GM10266 (cell line): ENCODE measurements around the gene HEBP1.

Source experiments
- DNase-seq: peaks from one replicate; pipeline ENCODE4 v3.0.0; 2012; ENCODE audit errors: extremely low spot score
- TF ChIP-seq, protein P1 (sequence below): IDR thresholded peaks from 2 replicates; pipeline ENCODE4 v1.5.1; 2012; ENCODE audit warnings: mild to moderate bottlenecking, low read depth; ENCODE audit not compliant: control insufficient read depth, insufficient read depth; ENCODE audit errors: missing control alignments

HEBP1 gene

DNA sequence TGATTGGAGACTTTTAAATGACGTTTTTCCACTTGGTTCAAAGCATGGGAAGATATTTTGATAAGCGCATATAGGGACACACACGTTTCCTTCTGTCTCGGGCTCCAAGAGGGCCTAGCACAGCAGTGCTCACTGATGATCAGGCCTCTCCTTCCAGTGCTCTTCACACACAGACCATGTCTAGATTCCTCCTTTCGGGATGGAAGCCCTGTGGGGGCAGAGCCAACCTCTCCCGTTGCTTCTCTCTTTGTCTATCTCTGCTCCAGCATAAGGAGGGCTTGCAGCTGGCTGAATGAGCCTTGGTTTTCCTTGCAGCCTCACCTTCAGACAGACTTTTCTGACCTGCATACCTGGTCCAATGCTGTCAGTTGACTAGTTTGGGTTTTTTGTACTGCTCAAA, 70.4 kb downstream of the HEBP1 start:
- TF ChIP-seq, protein P1, sequence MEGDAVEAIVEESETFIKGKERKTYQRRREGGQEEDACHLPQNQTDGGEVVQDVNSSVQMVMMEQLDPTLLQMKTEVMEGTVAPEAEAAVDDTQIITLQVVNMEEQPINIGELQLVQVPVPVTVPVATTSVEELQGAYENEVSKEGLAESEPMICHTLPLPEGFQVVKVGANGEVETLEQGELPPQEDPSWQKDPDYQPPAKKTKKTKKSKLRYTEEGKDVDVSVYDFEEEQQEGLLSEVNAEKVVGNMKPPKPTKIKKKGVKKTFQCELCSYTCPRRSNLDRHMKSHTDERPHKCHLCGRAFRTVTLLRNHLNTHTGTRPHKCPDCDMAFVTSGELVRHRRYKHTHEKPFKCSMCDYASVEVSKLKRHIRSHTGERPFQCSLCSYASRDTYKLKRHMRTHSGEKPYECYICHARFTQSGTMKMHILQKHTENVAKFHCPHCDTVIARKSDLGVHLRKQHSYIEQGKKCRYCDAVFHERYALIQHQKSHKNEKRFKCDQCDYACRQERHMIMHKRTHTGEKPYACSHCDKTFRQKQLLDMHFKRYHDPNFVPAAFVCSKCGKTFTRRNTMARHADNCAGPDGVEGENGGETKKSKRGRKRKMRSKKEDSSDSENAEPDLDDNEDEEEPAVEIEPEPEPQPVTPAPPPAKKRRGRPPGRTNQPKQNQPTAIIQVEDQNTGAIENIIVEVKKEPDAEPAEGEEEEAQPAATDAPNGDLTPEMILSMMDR = no peak
- DNase-seq = no peak

- TF ChIP-seq, protein P1 = no peak
- DNase-seq = peak; percentile 76
Observed at GRCh38 chr12:12927211-12928079, 72.6 kb downstream of the HEBP1 start.

- TF ChIP-seq, protein P1 = no peak
Observed at GRCh38 chr12:12926571-12927071, 73.4 kb downstream of the HEBP1 start.

GRCh38 chr12:12925388-12925787, 74.7 kb downstream of the HEBP1 start:
- TF ChIP-seq, protein P1 = no peak
- DNase-seq = no peak

More at GRCh38 chr12:12926571-12927071, 73.4 kb downstream of the HEBP1 start:
- DNase-seq = no peak
